Activated T-cell treated with anti-CD3 and anti-CD28 coated beads, Interleukin-2, amount 50 U/mL, for 1 hour (primary cell): Measurements from ENCODE around the gene ZNF609.

Source experiments
- DNase-seq: peaks from one replicate; pipeline ENCODE4 v3.0.0-alpha.2; 2020

The ZNF609 gene

GRCh38 chr15:64678126-64678819 lies 217.9 kb downstream of the ZNF609 start:
- no peak for DNase-seq

DNA sequence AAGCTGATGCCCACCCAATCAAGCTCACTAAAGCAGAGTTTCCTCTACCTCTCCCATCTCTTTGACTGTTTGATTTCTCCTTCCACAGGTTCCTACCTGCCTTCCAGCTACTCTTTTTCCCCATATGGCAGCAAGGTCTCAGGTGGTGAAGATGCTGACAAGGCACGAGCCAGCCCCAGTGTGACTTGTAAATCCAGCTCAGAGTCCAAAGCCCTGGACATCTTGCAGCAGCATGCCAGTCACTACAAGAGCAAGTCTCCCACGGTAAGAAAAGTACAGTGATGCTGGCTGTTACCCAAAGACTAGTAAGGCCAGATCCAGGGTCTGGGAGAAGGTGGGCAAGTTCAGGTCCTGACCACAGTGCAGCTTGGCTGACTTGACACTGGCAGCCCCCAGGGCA lies 219.7 kb downstream of the ZNF609 start:
- DNase-seq: no peak

- no peak for DNase-seq
Measured at GRCh38 chr15:64681424-64682024, 221.1 kb downstream of the ZNF609 start.

DNA sequence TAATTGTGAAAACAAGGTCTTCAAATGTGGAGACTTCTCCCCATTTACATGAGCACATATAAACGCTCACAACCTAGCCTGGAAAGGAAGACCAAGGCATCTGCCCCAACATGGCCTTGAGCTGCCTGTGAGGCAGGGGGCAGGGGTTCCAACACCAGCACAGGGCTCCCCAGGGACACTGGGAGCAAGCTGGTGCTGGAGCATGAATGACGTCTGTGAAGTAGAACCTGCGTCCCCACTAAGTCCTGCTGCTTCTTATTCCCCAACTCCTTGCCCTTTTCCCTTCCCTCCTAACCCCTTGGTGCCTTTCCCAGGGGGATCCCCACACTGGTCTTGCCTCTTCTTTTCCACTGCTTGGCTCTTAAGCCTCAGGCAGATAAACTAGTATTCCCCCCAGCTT lies 221.9 kb downstream of the ZNF609 start:
- DNase-seq: no peak

GRCh38 chr15:64683378-64683777 lies 223.0 kb downstream of the ZNF609 start:
- no peak for DNase-seq

- no peak for DNase-seq
Measured at GRCh38 chr15:64685230-64685888, 225.0 kb downstream of the ZNF609 start.

GRCh38 chr15:64686130-64686735 lies 225.9 kb downstream of the ZNF609 start:
- no peak for DNase-seq

DNA sequence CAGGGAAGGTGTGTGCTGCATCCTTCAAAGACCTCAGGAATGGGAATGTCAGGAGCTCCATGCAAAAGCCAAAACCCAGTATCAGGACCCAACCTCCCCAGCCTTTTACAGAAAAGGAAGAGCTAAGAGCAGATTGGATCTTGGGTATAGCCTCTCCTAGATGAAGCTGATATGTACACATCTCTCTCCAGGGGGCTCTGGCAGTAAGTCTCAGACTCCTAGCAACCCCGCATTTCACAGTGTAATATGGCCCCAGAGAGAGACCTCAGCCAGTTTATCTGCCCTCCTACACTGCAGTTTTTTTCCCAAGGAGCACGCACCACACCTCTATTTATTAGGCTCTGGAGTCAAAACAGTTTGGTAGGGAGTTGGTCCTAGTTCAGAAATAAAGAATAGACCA lies 226.8 kb downstream of the ZNF609 start:
- no peak for DNase-seq

- no peak for DNase-seq
Measured at GRCh38 chr15:64687688-64688087, 227.3 kb downstream of the ZNF609 start.

GRCh38 chr15:64688770-64689169 lies 228.4 kb downstream of the ZNF609 start:
- DNase-seq: no peak

DNA sequence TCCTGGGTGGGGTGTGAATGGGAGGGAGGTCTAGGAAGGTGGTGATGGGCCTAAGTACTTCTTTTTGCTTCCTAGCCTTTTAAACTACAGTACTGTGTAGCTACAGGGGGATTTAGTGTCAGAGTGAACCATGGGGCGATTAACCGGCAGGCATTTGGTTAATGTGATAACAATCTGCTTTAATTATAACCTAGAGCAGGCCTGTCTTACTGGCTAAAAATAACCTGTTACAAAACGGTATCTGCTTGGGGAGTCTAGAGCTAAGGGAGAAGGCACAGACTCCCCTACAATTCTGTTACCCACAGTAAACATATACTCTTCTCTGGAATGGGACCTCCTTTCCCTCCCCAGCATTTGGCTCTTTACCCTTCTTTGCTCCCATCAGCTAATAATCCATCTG lies 229.6 kb downstream of the ZNF609 start:
- no peak for DNase-seq

DNA sequence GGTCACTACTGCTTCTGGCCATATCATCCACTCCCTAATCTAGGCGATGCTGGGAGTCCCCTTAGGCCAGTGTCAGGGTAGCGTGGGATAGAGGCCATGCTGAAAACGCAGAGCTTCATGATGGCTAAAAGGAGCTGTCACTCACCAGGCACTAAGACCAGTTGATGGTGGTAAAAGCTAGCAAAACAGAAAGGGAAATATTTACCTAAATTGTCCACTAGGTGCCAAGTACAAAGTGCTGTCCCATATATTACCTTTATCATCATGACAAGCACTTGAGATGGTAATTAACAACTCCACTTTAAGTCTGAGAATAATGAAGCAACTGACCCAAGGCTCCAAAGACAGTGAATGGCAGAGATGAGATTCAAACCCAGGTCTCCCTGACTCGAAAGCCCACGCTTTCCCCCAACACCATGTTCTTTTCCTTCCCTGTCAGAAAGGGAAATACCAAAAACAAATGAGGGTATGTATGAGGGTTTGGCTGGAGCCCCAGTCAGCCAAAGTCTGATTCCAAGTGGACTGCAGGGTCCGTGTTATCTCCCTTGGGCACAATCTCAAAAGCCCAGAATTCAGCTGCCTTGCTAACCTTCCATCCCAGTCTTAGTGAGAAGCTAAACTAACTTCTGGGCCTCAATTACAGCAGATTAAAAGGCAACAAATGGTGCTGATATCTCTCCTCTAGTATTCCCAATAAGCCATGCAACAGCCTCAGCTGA lies 230.4 kb downstream of the ZNF609 start:
- no peak for DNase-seq

DNA sequence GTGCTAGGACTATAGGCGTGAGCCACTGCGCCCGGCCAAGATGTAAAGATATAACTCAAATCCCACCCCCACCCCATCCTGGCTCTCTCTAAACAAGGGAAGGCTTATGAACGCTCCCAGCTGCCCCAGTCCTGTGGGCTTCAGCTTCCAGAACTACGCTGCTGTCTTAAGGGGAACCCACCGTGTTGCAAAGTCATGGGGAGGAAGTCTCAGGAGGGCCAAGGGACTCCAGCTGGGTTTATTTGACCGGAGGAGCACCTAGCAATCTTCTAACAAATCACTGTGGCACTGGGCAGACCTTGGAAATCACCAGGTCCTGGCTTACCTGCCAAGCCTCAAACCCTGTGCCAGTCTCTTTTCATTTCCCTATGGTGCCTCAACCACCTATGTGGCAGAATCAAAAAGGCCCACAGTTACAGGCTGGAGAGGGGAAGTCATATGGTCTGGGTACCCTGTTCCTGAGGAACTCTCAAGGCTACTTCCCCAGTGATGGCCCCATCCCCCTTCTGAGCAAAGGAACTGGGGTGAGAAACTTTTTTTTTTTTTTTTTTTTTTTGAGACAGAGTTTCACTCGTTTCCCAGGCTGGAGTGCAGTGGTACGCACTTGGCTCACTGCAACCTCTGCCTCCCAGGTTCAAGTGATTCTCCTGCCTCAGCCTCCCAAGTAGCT lies 231.7 kb downstream of the ZNF609 start:
- no peak for DNase-seq

DNA sequence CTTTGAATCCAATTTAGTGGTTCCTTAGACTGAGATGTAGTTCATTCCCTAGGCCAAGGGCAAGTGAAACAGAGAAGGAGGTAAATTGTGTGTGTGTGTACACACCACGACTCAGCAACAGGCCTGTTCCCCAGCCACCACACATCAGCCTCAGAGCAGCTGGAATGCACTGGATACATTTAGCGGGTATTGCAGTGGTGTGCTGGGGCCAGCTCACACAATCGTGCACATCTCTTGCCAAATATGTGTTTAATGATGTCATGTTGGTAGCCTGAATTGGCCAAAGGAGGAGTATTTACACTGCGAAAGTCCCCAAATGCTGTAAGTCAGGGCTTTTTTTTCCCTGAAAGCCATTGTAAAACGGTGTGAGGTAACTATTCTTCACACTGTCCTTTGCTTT lies 232.8 kb downstream of the ZNF609 start:
- no peak for DNase-seq

- no peak for DNase-seq
Measured at GRCh38 chr15:64694816-64695215, 234.4 kb downstream of the ZNF609 start.

GRCh38 chr15:64695561-64695992 lies 235.2 kb downstream of the ZNF609 start:
- no peak for DNase-seq

- no peak for DNase-seq
Measured at GRCh38 chr15:64696481-64696880, 236.1 kb downstream of the ZNF609 start.

- no peak for DNase-seq
Measured at GRCh38 chr15:64697911-64698369, 237.6 kb downstream of the ZNF609 start.

GRCh38 chr15:64698823-64699222 lies 238.4 kb downstream of the ZNF609 start:
- DNase-seq: no peak

GRCh38 chr15:64699751-64700388 lies 239.5 kb downstream of the ZNF609 start:
- DNase-seq: no peak

- DNase-seq: no peak
Measured at GRCh38 chr15:64701051-64701450, 240.7 kb downstream of the ZNF609 start.
